Inferior parietal cortex (tissue), 1 donor: ENCODE data around the gene PEX5.
"Not testable (repeated sequence)": the region's sequence is repeated elsewhere in the genome, so short reads cannot be mapped to it uniquely, and the experiment has no call there.

Experiments used
- DNase-seq: peaks from one replicate; pipeline ENCODE4 v3.0.0-alpha.2; 2016; ENCODE audit errors: extremely low spot score

PEX5 gene

GRCh38 chr12:7160183-7160582, 29.3 kb upstream of the PEX5 start:
- DNase-seq: no peak

GRCh38 chr12:7161327-7161726, 28.2 kb upstream of the PEX5 start:
- no peak for DNase-seq

- no peak for DNase-seq
These were observed 27.7 kb upstream of the PEX5 start for GRCh38 chr12:7161811-7162210.

- peak; percentile 44 for DNase-seq
These were observed 26.8 kb upstream of the PEX5 start for GRCh38 chr12:7162691-7163114.

- no peak for DNase-seq
These were observed 19.5 kb upstream of the PEX5 start for GRCh38 chr12:7169951-7170350.

GRCh38 chr12:7171854-7172253, 17.6 kb upstream of the PEX5 start:
- no peak for DNase-seq

GRCh38 chr12:7175493-7175892, 14.0 kb upstream of the PEX5 start:
- DNase-seq: no peak

- DNase-seq: no peak
These were observed 12.9 kb upstream of the PEX5 start for GRCh38 chr12:7176595-7176994.

- DNase-seq: no peak
These were observed 11.0 kb upstream of the PEX5 start for GRCh38 chr12:7178481-7178880.

GRCh38 chr12:7180685-7181084, 8.8 kb upstream of the PEX5 start:
- DNase-seq: no peak

GRCh38 chr12:7186058-7186457, 3.4 kb upstream of the PEX5 start:
- not testable (repeated sequence) for DNase-seq

GRCh38 chr12:7188562-7189397, 706 bp upstream of the PEX5 start:
- peak; percentile 69 for DNase-seq

- DNase-seq: no peak
These were observed 976 bp downstream of the PEX5 start for GRCh38 chr12:7190268-7191055.

- DNase-seq: no peak
These were observed 4.2 kb downstream of the PEX5 start for GRCh38 chr12:7193674-7194073.

GRCh38 chr12:7197841-7198240, 8.4 kb downstream of the PEX5 start:
- no peak for DNase-seq

- no peak for DNase-seq
These were observed 13.6 kb downstream of the PEX5 start for GRCh38 chr12:7203109-7203508.

- no peak for DNase-seq
These were observed 15.6 kb downstream of the PEX5 start for GRCh38 chr12:7205091-7205490.

- DNase-seq: no peak
These were observed 17.2 kb downstream of the PEX5 start for GRCh38 chr12:7206691-7207090.

- DNase-seq: no peak
These were observed 18.6 kb downstream of the PEX5 start for GRCh38 chr12:7207866-7208625.

GRCh38 chr12:7209958-7210357, 20.5 kb downstream of the PEX5 start:
- DNase-seq: no peak

GRCh38 chr12:7210642-7211151, 21.2 kb downstream of the PEX5 start:
- no peak for DNase-seq

- DNase-seq: no peak
These were observed 23.2 kb downstream of the PEX5 start for GRCh38 chr12:7212678-7213077.
